ENCODE data around the gene CCDC102A.
A peak's percentile ranks its signal among the peaks of the same experiment; 100 is the strongest.

CCDC102A gene

DNA sequence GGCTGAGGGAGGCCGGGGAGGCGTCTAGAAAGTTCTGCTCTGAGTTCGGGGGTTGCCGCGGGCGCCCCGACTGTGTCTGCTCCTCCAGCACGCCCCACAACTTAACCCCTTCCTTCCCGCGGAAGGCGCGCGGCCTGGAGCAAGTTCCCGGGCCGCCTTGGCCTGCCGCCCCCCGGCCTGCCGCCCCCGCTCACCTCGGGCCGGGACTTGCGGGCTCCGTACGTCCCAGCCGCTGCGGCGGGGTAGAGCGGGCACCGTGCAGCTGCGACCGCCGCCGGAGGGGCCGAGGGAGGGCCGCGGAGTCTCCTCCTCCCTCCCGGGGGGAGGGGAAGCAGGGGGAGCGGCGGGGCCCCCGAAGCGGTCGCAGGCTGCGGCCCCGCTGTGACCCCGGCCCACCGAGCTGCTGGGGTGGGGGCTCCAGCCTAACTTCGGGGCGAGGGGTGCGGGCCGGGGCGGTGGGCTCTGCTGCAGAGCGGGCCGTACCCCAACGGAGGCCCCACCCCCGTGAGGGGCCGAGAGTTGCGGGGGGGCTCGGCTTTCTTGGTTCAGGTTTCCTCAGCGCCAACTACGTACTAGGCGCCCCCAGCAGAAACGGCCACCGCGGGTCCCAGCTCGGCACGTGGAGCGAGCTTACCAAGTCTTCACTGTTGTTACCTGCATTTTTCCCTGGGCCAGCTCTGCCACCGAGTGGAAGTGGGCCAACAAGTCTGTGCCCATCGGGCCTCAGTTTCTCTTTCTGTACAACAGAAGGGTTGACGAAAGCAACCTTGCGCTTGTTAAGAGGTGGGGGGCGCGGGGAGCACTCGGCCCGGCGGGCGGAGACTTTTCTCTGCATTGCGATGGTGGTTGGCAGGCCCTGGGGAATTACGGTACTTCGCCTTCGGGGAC lies at the start of gene CCDC102A:
Gene CCDC102A, minus strand, starts transcription at position 266 of the 888 bp plus-strand sequence. CDS start 7,394 bp downstream, outside the sequence.
- TF ChIP-seq, protein P1, sequence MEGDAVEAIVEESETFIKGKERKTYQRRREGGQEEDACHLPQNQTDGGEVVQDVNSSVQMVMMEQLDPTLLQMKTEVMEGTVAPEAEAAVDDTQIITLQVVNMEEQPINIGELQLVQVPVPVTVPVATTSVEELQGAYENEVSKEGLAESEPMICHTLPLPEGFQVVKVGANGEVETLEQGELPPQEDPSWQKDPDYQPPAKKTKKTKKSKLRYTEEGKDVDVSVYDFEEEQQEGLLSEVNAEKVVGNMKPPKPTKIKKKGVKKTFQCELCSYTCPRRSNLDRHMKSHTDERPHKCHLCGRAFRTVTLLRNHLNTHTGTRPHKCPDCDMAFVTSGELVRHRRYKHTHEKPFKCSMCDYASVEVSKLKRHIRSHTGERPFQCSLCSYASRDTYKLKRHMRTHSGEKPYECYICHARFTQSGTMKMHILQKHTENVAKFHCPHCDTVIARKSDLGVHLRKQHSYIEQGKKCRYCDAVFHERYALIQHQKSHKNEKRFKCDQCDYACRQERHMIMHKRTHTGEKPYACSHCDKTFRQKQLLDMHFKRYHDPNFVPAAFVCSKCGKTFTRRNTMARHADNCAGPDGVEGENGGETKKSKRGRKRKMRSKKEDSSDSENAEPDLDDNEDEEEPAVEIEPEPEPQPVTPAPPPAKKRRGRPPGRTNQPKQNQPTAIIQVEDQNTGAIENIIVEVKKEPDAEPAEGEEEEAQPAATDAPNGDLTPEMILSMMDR (IDR thresholded peaks at IDR 0.05): no peak
- peak; percentile 76 for DNase-seq (ENCODE audit: low spot score)
- H3K4me3 ChIP-seq: peak within 1 kb of the TSS; percentile 99
- H3K27ac ChIP-seq: peak within 1 kb of the TSS; percentile 84 to 98

DNA sequence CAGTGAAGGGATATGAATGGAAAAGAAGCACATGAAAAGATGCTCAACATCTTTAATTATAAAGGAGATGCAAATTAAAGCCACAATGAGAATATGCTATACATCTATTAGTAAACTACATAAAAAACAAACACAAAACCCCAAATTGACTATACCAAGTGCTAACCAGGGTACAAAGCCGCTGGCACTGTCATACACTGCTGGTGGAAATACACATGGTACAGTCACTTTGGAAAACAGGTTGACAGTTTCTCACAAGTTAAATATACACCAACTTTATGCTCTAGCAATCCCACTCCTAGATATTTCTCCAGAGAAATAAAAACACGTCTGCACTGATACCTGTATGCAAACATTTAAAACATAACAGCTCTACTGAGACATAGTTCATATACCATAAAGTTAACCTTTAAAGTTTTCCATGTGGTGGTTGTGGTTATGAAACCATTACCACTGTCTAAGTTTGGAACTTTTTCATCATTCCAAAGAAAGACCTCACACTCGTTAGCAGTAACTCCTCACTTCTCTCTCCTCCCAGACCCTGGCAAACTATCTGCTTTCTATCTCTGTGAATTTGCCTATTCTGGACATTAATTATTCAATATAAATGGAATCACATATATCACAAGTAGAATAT lies 48.8 kb upstream of the CCDC102A start:
- DNase-seq (ENCODE audit: low spot score): no peak
- TF ChIP-seq, protein P1 (IDR thresholded peaks at IDR 0.05): no peak
- H3K4me3 ChIP-seq: no peak overlapping the region
- H3K27ac ChIP-seq: no peak overlapping the region

DNA sequence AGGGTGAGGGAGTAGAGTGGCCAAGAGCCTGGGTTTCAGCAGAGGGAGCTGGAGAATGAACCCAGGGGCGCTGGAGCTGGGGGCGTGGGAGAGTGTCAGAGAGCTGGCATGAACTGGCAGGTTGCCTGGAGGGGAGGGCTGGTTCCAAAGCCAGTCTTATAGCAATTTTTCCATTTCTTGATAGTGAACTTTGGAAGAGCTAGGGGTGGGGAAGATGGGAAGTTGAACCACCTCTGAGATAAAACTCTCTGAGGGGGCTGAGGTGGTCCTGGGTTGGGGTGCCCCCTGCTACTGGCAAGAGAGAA lies 42.9 kb upstream of the CCDC102A start:
- TF ChIP-seq, protein P1 (IDR thresholded peaks at IDR 0.05): no peak
- Histone ChIP-seq H3K27ac (no peak overlapping the region), H3K4me3 (no peak overlapping the region)
- DNase-seq (ENCODE audit: low spot score): peak; percentile 49

DNA sequence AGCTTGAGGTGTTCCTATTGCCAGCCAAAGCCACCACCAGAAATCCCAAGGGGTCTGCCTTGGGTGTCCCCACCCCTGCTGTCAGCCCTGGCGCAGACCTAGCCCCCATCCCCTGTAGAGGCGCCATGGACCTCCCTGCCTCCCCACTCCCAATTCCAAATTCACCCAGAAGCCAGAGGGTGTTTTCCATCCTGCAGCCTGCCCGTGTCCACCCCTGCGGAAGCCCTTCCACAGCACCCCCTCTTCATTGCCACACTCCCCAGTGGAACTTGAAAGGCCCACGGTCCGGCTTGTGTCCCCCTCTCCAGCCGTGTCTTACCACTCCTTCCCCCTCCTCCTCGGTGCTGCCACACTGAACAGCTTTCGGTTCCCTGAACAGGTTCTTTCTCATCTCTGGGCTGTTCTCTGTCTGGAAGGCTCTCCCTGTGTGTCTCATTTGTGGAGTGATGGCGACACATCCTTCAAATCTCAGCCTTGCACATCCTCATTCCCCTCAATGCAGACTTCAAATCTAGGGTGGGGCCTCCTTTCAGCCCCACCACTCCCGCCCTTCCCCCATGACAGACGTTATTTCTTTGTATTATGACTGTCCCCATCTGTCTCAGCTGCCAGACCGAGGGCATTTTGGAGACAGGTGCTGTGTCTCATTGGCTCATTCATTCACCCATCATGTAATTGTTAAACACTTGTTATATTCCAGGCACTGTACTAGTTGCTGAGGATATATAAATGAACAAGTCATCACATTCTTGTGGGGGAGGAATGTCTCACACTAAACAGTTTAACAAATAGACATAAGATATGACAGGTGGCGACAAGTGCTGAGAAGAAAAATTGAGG lies 42.4 kb upstream of the CCDC102A start:
- peak; percentile 21 for DNase-seq (ENCODE audit: low spot score)
- H3K4me3 ChIP-seq: no peak overlapping the region
- TF ChIP-seq, protein P1 (IDR thresholded peaks at IDR 0.05): no peak
- H3K27ac ChIP-seq: no peak overlapping the region

DNA sequence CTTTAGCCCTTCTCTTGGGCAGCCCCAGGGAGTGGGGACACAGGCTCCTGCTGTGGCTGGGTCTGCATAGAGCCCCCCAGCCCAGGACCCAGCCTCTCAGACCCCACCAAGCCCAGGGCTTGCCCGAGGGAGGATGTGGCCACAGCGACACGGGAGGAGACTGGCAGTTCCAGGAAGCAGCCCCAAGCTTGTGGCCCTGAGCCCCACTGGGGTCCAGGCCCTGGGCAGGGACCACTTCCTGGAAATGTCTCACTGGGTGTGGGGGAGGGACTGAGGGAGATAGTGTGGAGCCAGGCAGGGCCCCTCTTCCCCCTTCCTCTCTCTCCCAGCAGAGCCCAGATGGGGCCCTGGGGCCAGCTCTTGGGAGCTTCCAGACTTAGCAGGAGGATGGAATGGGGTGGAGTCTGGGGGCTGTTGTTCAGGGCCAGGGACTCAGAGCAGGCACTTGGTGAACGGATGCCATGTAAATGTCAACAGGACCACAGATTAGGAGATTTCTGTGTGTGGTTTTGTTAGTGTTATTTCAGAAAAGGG lies 41.4 kb upstream of the CCDC102A start:
- no peak overlapping the region for H3K4me3 ChIP-seq
- no peak overlapping the region for H3K27ac ChIP-seq
- no peak for DNase-seq (ENCODE audit: low spot score)
- TF ChIP-seq, protein P1 (IDR thresholded peaks at IDR 0.05): no peak

DNA sequence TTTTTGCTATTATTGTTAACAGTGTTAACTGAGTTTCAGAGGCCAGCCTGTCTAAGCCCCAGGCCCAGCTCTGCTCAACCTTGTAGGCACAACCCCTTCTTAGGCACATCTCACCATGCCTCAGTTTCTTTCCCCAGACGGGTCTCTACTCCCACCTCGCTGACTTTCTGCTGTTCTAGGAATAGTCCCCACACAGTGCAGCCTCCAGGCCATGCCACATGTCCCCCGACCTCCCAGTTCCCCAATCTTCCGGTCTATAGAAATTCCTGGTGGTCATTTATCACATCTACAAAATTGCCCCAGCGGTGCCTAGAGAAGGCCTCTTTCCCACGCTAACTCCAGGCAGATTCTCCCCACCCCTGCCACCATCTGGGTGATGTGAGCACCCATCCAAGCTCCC lies 40.8 kb upstream of the CCDC102A start:
- peak; percentile 56 for DNase-seq (ENCODE audit: low spot score)
- TF ChIP-seq, protein P1 (IDR thresholded peaks at IDR 0.05): no peak
- Histone ChIP-seq H3K27ac (no peak overlapping the region), H3K4me3 (no peak overlapping the region)

Measured in coronary artery (tissue), 2 donors.